HCT116 (cell line): ENCODE data around the gene TRIM75. TPM values are rescaled to one million over a fixed set of nuclear protein-coding genes. Genes with fewer than 3 reads are reported as not detected.

Source experiments
- ATAC-seq: fragments of 200-7000 bp; cut with Tn5 transposase; 2 replicates; pipeline ENCODE4 v1.9.1; 2020; ENCODE audit warnings: mild to moderate bottlenecking, moderate library complexity
- BruUV-seq: library from RNA; stranded (reverse); fragments of 400-500 nt; replicated peaks from 2 replicates; lab custom pipeline; 2021; lab: Mats Ljungman, UMichigan
- CTCF ChIA-PET: fragments of 300-600 bp; sonication (Branson Sonifier 250); formaldehyde crosslinking; loops from one replicate; lab custom pipeline; 2021; ENCODE audit warnings: antibody characterized with exemption; lab: Charles Lee
- POLR2A ChIA-PET: fragments of 300-600, 350-600 bp; sonication (Branson Sonifier 250); formaldehyde crosslinking; loops from one replicate; lab custom pipeline; 2021; ENCODE audit warnings: antibody characterized with exemption; lab: Charles Lee
- RAD21 ChIA-PET, 2 experiments: fragments of 300-600 bp; sonication (Branson Sonifier 250); formaldehyde crosslinking; loops; one replicate each; lab custom pipeline; 2023; ENCODE audit warnings: low total read pairs in 2 of 2; ENCODE audit not compliant: uncharacterized antibody in 2 of 2, unreplicated experiment in 2 of 2, low non-redundant PET in 1 of 2; lab: Charles Lee
- DNase-seq: peaks from one replicate; pipeline ENCODE4 v3.0.0-alpha.2; 2010; ENCODE audit warnings: low read depth, low spot score
- H2AFZ ChIP-seq: fragments of 200-600 bp; shearing (Covaris generic), sonication (generic); 2 replicates; pipeline ENCODE4 v1.6.1; 2017; ENCODE audit warnings: low read depth, mixed run types, mixed read lengths, antibody characterized with exemption, low read length; ENCODE audit not compliant: poor library complexity, severe bottlenecking
- H3K27ac ChIP-seq: 2 replicates; pipeline ENCODE4 v1.5.1; 2012; ENCODE audit warnings: low read depth, low read length
- H3K27me3 ChIP-seq: fragments of 200-600 bp; sonication (generic); 2 replicates; pipeline ENCODE4 v1.6.1; 2016; ENCODE audit warnings: mixed run types, low read length, mixed read lengths; ENCODE audit not compliant: insufficient read depth
- H3K36me3 ChIP-seq, 2 experiments: fragments of 200-500 bp in 1 of 2; fragments of 200-600 bp in 1 of 2; sonication (Bioruptor generic) in 1 of 2; sonication (generic) in 1 of 2; 2 replicates each; pipeline versions ENCODE4 v1.5.1 to v1.6.1; 2014 to 2016; ENCODE audit warnings: low read length in 2 of 2, inconsistent platforms in 1 of 2, mixed read lengths in 1 of 2, mixed run types in 1 of 2; ENCODE audit not compliant: insufficient read depth in 2 of 2, control insufficient read depth in 1 of 2
- H3K4me1 ChIP-seq, 2 experiments: fragments of 200-600 bp in 1 of 2; sonication (generic) in 1 of 2; 2 replicates each; pipeline versions ENCODE4 v1.5.1 to v1.6.1; 2012 to 2017; ENCODE audit warnings: low read length in 2 of 2, inconsistent platforms in 1 of 2, mild to moderate bottlenecking in 1 of 2, mixed read lengths in 1 of 2, mixed run types in 1 of 2, moderate library complexity in 1 of 2; ENCODE audit not compliant: insufficient read depth in 2 of 2, control insufficient read depth in 1 of 2
- H3K4me2 ChIP-seq: fragments of 200-600 bp; sonication (generic); 2 replicates; pipeline ENCODE4 v1.6.1; 2017; ENCODE audit warnings: mixed run types, low read length, mixed read lengths
- H3K4me3 ChIP-seq, 2 experiments: fragments of 200-600 bp in 1 of 2; sonication (generic) in 1 of 2; replicated peaks in 1 of 2; 2 replicates each; pipeline ENCODE4 v1.5.1; 2011 to 2016; ENCODE audit warnings: low read length in 2 of 2, control low read depth in 1 of 2, low read depth in 1 of 2, mild to moderate bottlenecking in 1 of 2, mixed read lengths in 1 of 2, mixed run types in 1 of 2
- H3K79me2 ChIP-seq: fragments of 200-600 bp; sonication (generic); 2 replicates; pipeline ENCODE4 v1.6.1; 2017; ENCODE audit warnings: mild to moderate bottlenecking, mixed run types, low read length, moderate library complexity, mixed read lengths; ENCODE audit not compliant: insufficient read depth
- H3K9ac ChIP-seq: fragments of 200-600 bp; sonication (generic); 2 replicates; pipeline ENCODE4 v1.6.1; 2016; ENCODE audit warnings: low read length, mixed read lengths
- H3K9me2 ChIP-seq: fragments of 200-600 bp; sonication (generic), shearing (Covaris generic); 2 replicates; pipeline ENCODE4 v1.6.1; 2017; ENCODE audit warnings: mixed run types, mild to moderate bottlenecking, moderate library complexity; ENCODE audit not compliant: insufficient read depth
- H3K9me3 ChIP-seq, 2 experiments: fragments of 200-500 bp in 1 of 2; fragments of 200-600 bp in 1 of 2; sonication (Bioruptor generic) in 1 of 2; sonication (generic) in 1 of 2; 2 replicates each; pipeline ENCODE4 v1.6.1; 2014 to 2017; ENCODE audit warnings: low read length in 2 of 2, mixed read lengths in 2 of 2, inconsistent platforms in 1 of 2, low read depth in 1 of 2, mild to moderate bottlenecking in 1 of 2, mixed run types in 1 of 2, moderate library complexity in 1 of 2; ENCODE audit not compliant: control insufficient read depth in 1 of 2, insufficient read depth in 1 of 2
- H4K20me1 ChIP-seq: fragments of 200-600 bp; sonication (generic), shearing (Covaris generic); 2 replicates; pipeline ENCODE4 v1.6.1; 2017; ENCODE audit warnings: mixed run types, mild to moderate bottlenecking, moderate library complexity; ENCODE audit not compliant: insufficient read depth
- ATF3 ChIP-seq: IDR thresholded peaks from 2 replicates; pipeline ENCODE4 v1.6.1; 2012
- CBX3 ChIP-seq: IDR thresholded peaks from 2 replicates; pipeline ENCODE4 v1.6.1; 2012; ENCODE audit warnings: low read depth
- CEBPB ChIP-seq: IDR thresholded peaks from 2 replicates; pipeline ENCODE4 v1.6.1; 2012; ENCODE audit warnings: low read depth
- ELF1 ChIP-seq: IDR thresholded peaks from 2 replicates; pipeline ENCODE4 v1.6.1; 2012; ENCODE audit warnings: low read depth, borderline replicate concordance
- EZH2 ChIP-seq: fragments of 200-600 bp; sonication (generic); IDR thresholded peaks from 2 replicates; pipeline ENCODE4 v1.6.1; 2017; ENCODE audit warnings: antibody characterized with exemption, mixed run types
- EZH2phosphoT487 ChIP-seq: fragments of 200-600 bp; IDR thresholded peaks from 2 replicates; pipeline ENCODE4 v1.6.1; 2018; ENCODE audit warnings: antibody characterized with exemption, borderline replicate concordance
- JUND ChIP-seq: IDR thresholded peaks from 2 replicates; pipeline ENCODE4 v1.6.1; 2012
- MAX ChIP-seq: IDR thresholded peaks from 2 replicates; pipeline ENCODE4 v1.6.1; 2012
- POLR2AphosphoS5 ChIP-seq: IDR thresholded peaks from 2 replicates; pipeline ENCODE4 v1.6.1; 2011; ENCODE audit warnings: mild to moderate bottlenecking, low read depth, low read length, moderate library complexity
- RAD21 ChIP-seq: IDR thresholded peaks from 2 replicates; pipeline ENCODE4 v1.6.1; 2012; ENCODE audit warnings: low read depth, mild to moderate bottlenecking
- REST ChIP-seq: IDR thresholded peaks from 2 replicates; pipeline ENCODE4 v1.6.1; 2012; ENCODE audit warnings: low read depth
- SRF ChIP-seq: IDR thresholded peaks from 2 replicates; pipeline ENCODE4 v1.6.1; 2012; ENCODE audit warnings: low read depth
- ZFX ChIP-seq: fragments of 450-650 bp; IDR thresholded peaks from 2 replicates; pipeline ENCODE4 v1.6.1; 2017
- intact Hi-C: fragments of 100-400 bp; cut with micrococcal nuclease; formaldehyde crosslinking; loops from 2 replicates; pipeline ENCODE4 v1.10.0; 2022
- total RNA-seq: library from RNA; stranded (reverse); gene quantifications from one replicate; pipeline ENCODE4 v1.2.1, GENCODE V29; 2021; ENCODE audit not compliant: unreplicated experiment
- TF ChIP-seq, protein P1 (sequence below): IDR thresholded peaks from 2 replicates; pipeline ENCODE4 v1.6.1; 2011; ENCODE audit warnings: mild to moderate bottlenecking, low read length, moderate library complexity; ENCODE audit not compliant: insufficient replicate concordance; ENCODE audit errors: extremely low read depth
- TF ChIP-seq, protein P2 (sequence below), 3 experiments: fragments of 200-600 bp in 1 of 3; sonication (generic) in 1 of 3; IDR thresholded peaks in 2 of 3; conservative IDR thresholded peaks in 1 of 3; 2 replicates each; pipeline ENCODE4 v1.5.1; 2012 to 2017; ENCODE audit warnings: low read depth in 2 of 3, low read length in 2 of 3, antibody characterized with exemption in 1 of 3, borderline replicate concordance in 1 of 3, control low read depth in 1 of 3, mild to moderate bottlenecking in 1 of 3, mixed read lengths in 1 of 3, mixed run types in 1 of 3, moderate library complexity in 1 of 3; ENCODE audit not compliant: insufficient read depth in 1 of 3

TRIM75 gene
- total RNA-seq, 1 experiment from 2014 or later: not detected

- Histone ChIP-seq H3K9me2 (no peaks in the 10 kb centered on the region), H3K4me2 (no peak overlapping the region), H2AFZ (no peak overlapping the region), H3K36me3 (no peaks in the 10 kb centered on the region), H3K27me3 (no peaks in the 10 kb centered on the region), H3K4me1 (no peaks in the 10 kb centered on the region), H3K27ac (no peak overlapping the region), H3K79me2 (no peaks in the 10 kb centered on the region)
- ATAC-seq (no peak), DNase-seq (no peak)
- ChIA-PET POLR2A (no interaction called here), RAD21 (no interaction called here)
- TF ChIP-seq CEBPB: no peak
- TF ChIP-seq EZH2phosphoT487: no peak
- TF ChIP-seq JUND: no peak
- no peak for TF ChIP-seq ZFX
- TF ChIP-seq, protein P1, sequence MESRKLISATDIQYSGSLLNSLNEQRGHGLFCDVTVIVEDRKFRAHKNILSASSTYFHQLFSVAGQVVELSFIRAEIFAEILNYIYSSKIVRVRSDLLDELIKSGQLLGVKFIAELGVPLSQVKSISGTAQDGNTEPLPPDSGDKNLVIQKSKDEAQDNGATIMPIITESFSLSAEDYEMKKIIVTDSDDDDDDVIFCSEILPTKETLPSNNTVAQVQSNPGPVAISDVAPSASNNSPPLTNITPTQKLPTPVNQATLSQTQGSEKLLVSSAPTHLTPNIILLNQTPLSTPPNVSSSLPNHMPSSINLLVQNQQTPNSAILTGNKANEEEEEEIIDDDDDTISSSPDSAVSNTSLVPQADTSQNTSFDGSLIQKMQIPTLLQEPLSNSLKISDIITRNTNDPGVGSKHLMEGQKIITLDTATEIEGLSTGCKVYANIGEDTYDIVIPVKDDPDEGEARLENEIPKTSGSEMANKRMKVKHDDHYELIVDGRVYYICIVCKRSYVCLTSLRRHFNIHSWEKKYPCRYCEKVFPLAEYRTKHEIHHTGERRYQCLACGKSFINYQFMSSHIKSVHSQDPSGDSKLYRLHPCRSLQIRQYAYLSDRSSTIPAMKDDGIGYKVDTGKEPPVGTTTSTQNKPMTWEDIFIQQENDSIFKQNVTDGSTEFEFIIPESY: no peak
- no peak for TF ChIP-seq ATF3
- TF ChIP-seq, protein P2, sequence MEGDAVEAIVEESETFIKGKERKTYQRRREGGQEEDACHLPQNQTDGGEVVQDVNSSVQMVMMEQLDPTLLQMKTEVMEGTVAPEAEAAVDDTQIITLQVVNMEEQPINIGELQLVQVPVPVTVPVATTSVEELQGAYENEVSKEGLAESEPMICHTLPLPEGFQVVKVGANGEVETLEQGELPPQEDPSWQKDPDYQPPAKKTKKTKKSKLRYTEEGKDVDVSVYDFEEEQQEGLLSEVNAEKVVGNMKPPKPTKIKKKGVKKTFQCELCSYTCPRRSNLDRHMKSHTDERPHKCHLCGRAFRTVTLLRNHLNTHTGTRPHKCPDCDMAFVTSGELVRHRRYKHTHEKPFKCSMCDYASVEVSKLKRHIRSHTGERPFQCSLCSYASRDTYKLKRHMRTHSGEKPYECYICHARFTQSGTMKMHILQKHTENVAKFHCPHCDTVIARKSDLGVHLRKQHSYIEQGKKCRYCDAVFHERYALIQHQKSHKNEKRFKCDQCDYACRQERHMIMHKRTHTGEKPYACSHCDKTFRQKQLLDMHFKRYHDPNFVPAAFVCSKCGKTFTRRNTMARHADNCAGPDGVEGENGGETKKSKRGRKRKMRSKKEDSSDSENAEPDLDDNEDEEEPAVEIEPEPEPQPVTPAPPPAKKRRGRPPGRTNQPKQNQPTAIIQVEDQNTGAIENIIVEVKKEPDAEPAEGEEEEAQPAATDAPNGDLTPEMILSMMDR (IDR thresholded peaks at IDR 0.05 in 2 of 3, conservative IDR thresholded peaks at IDR 0.05 in 1 of 3; ENCODE audit: borderline replicate concordance in 1 of 3, insufficient read depth in 1 of 3, low read depth in 2 of 3, low read length in 2 of 3): no peak
- TF ChIP-seq REST: no peak
- no peak for TF ChIP-seq CBX3
- TF ChIP-seq EZH2: no peak
- no peak for TF ChIP-seq ELF1
- no peak for TF ChIP-seq RAD21
- no peak for TF ChIP-seq MAX
- TF ChIP-seq SRF: no peak
- TF ChIP-seq POLR2AphosphoS5: no peak
- TF ChIP-seq, all 23 proteins: peak for 0
- intact Hi-C loops: no loop called here
- Histone ChIP-seq H3K4me3 (no peak overlapping the region), H4K20me1 (no peaks in the 10 kb centered on the region), H3K9ac (no peak overlapping the region), H3K9me3 (no peaks in the 10 kb centered on the region)
- BruUV-seq: no TSS peak
- CTCF ChIA-PET: no interaction called here
These were observed 5.5 kb upstream of the TRIM75 start for GRCh38 chr4:165048170-165048569.
